Parathyroid adenoma (tissue), 2 donors: ENCODE results near the gene AZGP1.
"Not testable (repeated sequence)": the region's sequence is repeated elsewhere in the genome, so short reads cannot be mapped to it uniquely, and the experiment has no call there.

Source experiments
- H2AFZ ChIP-seq: fragments of 300-600 bp; sonication (generic); one replicate; pipeline ENCODE4 v1.7.0; 2017; ENCODE audit warnings: antibody characterized with exemption, mild to moderate bottlenecking
- H3K27ac ChIP-seq: fragments of 300-600 bp; sonication (generic); one replicate; pipeline ENCODE4 v1.7.0; 2017
- H3K27me3 ChIP-seq: fragments of 300-600 bp; sonication (generic); one replicate; pipeline ENCODE4 v1.7.0; 2017; ENCODE audit warnings: low read length; ENCODE audit not compliant: control insufficient read depth, insufficient read depth
- H3K36me3 ChIP-seq: fragments of 300-600 bp; sonication (generic); one replicate; pipeline ENCODE4 v1.7.0; 2017; ENCODE audit warnings: low read length; ENCODE audit not compliant: control insufficient read depth, insufficient read depth
- H3K4me1 ChIP-seq: fragments of 300-600 bp; sonication (generic); one replicate; pipeline ENCODE4 v1.7.0; 2017; ENCODE audit warnings: control low read depth
- H3K4me2 ChIP-seq: fragments of 300-600 bp; sonication (generic); one replicate; pipeline ENCODE4 v1.7.0; 2017; ENCODE audit warnings: low read length
- H3K4me3 ChIP-seq: fragments of 300-600 bp; sonication (generic); one replicate; pipeline ENCODE4 v1.7.0; 2017; ENCODE audit warnings: low read depth, low read length
- H3K79me2 ChIP-seq: fragments of 300-600 bp; sonication (generic); one replicate; pipeline ENCODE4 v1.7.0; 2017; ENCODE audit warnings: control low read depth
- H3K9ac ChIP-seq: fragments of 300-600 bp; sonication (generic); one replicate; pipeline ENCODE4 v1.7.0; 2017; ENCODE audit warnings: mild to moderate bottlenecking
- H3K9me3 ChIP-seq: fragments of 300-600 bp; sonication (generic); one replicate; pipeline ENCODE4 v1.7.0; 2017; ENCODE audit warnings: low read length; ENCODE audit not compliant: control insufficient read depth
- TF ChIP-seq, protein P1 (sequence below): fragments of 300-600 bp; sonication (generic); IDR thresholded peaks from one replicate; pipeline ENCODE4 v1.7.0; 2017; ENCODE audit warnings: antibody characterized with exemption, mild to moderate bottlenecking
- donor health status: primary hyperparathyroidism.

Gene AZGP1

DNA sequence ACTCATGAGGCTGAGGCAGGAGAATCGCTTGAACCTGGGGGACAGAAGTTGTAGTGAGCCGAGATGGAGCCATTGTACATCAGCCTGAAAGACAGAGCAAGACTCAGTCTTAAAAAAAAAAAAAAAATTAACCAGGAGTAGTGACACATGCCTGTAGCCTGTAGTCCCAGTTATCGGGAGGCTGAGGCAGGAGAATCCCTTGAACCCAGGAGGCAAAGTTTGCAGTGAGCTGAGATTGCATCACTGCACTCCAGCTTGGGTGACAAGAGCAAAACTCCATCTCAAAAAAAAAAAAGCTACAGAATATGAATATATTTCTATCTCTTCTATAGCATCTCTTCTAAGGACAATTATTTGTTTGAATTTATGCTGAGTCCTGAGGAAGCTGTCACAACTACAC, 6.5 kb downstream of the AZGP1 start:
- Histone ChIP-seq H2AFZ (no peak overlapping the region), H3K9ac (no peak overlapping the region), H3K36me3 (no peaks in the 10 kb centered on the region), H3K4me1 (no peaks in the 10 kb centered on the region), H3K4me2 (no peak overlapping the region), H3K79me2 (no peaks in the 10 kb centered on the region), H3K27me3 (no peaks in the 10 kb centered on the region), H3K27ac (no peak overlapping the region), H3K4me3 (no peak overlapping the region), H3K9me3 (no peaks in the 10 kb centered on the region)
- TF ChIP-seq, protein P1, sequence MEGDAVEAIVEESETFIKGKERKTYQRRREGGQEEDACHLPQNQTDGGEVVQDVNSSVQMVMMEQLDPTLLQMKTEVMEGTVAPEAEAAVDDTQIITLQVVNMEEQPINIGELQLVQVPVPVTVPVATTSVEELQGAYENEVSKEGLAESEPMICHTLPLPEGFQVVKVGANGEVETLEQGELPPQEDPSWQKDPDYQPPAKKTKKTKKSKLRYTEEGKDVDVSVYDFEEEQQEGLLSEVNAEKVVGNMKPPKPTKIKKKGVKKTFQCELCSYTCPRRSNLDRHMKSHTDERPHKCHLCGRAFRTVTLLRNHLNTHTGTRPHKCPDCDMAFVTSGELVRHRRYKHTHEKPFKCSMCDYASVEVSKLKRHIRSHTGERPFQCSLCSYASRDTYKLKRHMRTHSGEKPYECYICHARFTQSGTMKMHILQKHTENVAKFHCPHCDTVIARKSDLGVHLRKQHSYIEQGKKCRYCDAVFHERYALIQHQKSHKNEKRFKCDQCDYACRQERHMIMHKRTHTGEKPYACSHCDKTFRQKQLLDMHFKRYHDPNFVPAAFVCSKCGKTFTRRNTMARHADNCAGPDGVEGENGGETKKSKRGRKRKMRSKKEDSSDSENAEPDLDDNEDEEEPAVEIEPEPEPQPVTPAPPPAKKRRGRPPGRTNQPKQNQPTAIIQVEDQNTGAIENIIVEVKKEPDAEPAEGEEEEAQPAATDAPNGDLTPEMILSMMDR, result no peak

DNA sequence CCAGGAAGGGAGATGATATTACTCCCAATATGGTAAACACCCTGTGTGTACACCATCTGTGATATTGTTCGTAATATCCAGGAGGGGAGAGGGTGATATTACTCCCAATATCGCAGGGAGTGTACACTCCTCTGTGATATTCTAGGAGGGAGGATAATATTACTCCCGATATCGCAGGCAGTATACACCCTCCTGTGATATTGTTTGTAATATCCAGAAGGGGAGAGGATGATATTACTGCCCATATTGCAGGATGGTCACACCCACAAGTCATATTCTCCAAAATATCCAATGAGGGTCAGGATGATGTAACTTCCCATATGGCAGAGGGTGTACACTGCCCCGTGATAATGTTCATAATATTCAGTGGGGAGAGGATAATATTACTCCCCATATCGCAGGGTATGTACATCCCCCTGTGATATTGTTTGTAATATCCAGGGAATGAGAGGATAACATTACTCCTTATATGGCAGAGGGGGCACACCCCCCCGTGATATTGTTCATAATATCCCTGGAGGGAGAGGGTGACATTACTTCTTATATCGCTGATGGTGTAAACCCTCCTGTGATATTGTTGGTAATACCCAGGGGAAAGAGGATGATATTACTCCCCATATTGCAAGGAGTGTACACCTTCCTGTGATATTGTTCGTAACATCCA, 17.1 kb downstream of the AZGP1 start:
- H3K36me3 ChIP-seq, result no peaks in the 10 kb centered on the region
- no peak overlapping the region for H2AFZ ChIP-seq
- no peak overlapping the region for H3K4me2 ChIP-seq
- TF ChIP-seq, protein P1, result no peak
- no peak overlapping the region for H3K27ac ChIP-seq
- no peaks in the 10 kb centered on the region for H3K4me1 ChIP-seq
- H3K4me3 ChIP-seq, result no peak overlapping the region
- no peaks in the 10 kb centered on the region for H3K27me3 ChIP-seq
- no peaks in the 10 kb centered on the region for H3K9me3 ChIP-seq
- no peaks in the 10 kb centered on the region for H3K79me2 ChIP-seq
- H3K9ac ChIP-seq, result no peak overlapping the region

DNA sequence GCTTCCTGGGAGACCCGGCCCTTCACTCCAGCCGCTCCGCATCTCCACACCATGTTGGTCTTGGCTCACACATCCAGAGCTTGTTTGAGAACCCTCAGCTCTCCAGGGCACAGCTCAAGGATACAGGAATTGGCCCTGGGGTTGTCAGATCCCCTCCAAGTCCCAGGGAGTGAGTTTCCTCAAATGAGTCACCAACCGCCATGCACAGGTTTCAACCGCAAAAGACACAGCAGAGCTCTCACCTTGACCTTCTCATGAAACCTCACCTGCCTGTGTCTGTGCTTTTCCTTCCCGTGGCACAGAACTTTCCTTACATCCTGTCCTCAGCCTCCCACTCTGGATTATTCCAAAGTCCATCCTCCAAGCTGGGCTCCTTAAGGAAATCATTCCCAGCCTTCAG, 20.6 kb downstream of the AZGP1 start:
- H2AFZ ChIP-seq, result no peak overlapping the region
- H3K27ac ChIP-seq, result no peak overlapping the region
- TF ChIP-seq, protein P1, result no peak
- H3K9ac ChIP-seq, result no peak overlapping the region
- no peak overlapping the region for H3K4me3 ChIP-seq
- no peak overlapping the region for H3K4me2 ChIP-seq
- H3K36me3 ChIP-seq, result no peaks in the 10 kb centered on the region
- no peaks in the 10 kb centered on the region for H3K79me2 ChIP-seq
- H3K27me3 ChIP-seq, result no peaks in the 10 kb centered on the region
- no peaks in the 10 kb centered on the region for H3K9me3 ChIP-seq
- no peaks in the 10 kb centered on the region for H3K4me1 ChIP-seq

DNA sequence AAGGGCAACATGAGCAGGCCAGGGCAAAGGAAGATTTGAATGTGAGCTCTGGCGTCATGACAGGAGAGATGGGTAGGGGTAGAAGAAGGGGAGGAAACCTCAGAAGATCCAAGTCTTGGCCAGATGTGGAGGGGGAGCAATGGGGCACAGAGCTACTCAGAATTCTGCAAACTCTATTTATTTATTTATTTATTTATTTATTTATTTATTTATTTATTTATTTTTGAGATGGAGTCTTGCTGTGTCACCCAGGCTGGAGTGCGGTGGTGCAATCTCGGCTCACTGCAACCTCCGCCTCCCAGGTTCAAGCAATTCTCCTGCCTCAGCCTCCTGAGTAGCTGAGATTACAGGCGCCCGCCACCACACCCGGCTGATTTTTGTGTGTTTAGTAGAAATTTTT, 21.2 kb downstream of the AZGP1 start:
- H3K27ac ChIP-seq, H3K9me3 ChIP-seq, H2AFZ ChIP-seq, H3K9ac ChIP-seq, H3K4me3 ChIP-seq, H3K4me1 ChIP-seq, H3K36me3 ChIP-seq, H3K79me2 ChIP-seq, H3K27me3 ChIP-seq, H3K4me2 ChIP-seq: not testable (repeated sequence)

DNA sequence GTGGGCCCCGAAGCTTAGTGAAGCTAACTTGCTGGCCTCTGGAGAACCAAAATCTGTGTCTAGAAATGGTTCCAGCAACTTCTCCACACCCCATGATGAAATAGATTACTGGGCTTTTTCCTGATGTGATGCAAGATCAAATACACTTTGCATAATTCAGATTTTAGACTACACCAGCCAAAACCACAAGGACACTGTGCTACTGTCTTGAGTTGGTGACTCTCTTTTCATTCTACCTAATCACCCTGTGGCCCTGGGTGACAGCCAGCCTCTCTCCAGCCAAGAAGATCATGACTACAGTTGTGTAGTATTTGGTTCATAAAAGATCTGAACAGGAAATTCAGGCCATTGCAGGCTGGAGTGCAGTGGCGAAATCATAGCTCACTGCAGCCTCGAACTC, 22.2 kb downstream of the AZGP1 start:
- H3K79me2 ChIP-seq, result no peaks in the 10 kb centered on the region
- no peaks in the 10 kb centered on the region for H3K36me3 ChIP-seq
- H3K9me3 ChIP-seq, result no peaks in the 10 kb centered on the region
- no peak overlapping the region for H3K4me3 ChIP-seq
- no peak overlapping the region for H3K4me2 ChIP-seq
- TF ChIP-seq, protein P1, result no peak
- H3K27ac ChIP-seq, result no peak overlapping the region
- H3K27me3 ChIP-seq, result no peaks in the 10 kb centered on the region
- no peak overlapping the region for H2AFZ ChIP-seq
- no peak overlapping the region for H3K9ac ChIP-seq
- no peaks in the 10 kb centered on the region for H3K4me1 ChIP-seq

DNA sequence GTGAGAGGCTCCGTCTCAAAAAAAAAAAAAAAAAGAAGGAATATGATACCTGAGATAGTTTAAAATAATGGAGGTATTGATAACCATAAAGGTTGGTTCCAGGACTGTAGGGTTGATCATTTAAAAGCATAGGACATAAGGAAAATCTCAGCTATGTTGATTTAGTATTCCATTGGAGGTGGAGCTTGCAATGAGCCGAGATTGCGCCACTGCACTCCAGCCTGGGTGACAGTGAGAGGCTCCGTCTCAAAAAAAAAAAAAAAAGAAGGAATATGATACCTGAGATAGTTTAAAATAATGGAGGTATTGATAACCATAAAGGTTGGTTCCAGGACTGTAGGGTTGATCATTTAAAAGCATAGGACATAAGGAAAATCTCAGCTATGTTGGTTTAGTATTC, 23.2 kb downstream of the AZGP1 start:
- not testable (repeated sequence) for H3K4me1 ChIP-seq, H3K4me2 ChIP-seq, H3K36me3 ChIP-seq, H3K9ac ChIP-seq, H3K27me3 ChIP-seq, H3K9me3 ChIP-seq, H3K27ac ChIP-seq, H3K79me2 ChIP-seq, H2AFZ ChIP-seq, H3K4me3 ChIP-seq

DNA sequence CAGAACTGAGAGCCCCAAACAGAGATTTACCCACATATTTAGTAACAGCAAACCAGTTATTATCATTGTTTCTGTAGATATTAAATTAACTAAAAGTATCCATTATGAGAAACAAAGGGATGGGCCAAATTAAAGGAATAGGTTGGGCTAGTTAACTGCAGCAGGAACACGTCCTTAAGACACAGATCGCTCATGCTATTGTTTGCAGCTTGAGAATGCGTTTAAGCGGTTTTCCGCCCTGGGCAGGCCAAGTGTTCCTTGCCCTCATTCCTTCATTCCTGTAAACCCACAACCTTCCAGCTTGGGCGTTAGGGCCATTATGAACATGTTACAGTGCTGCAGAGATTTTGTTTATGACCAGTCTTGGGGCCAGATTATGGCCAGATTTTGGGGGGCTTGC, 25.0 kb downstream of the AZGP1 start:
- not testable (repeated sequence) for H3K4me1 ChIP-seq, H3K9me3 ChIP-seq, H3K4me2 ChIP-seq, H3K79me2 ChIP-seq, H3K27ac ChIP-seq, H3K27me3 ChIP-seq, H2AFZ ChIP-seq, H3K4me3 ChIP-seq, H3K36me3 ChIP-seq, H3K9ac ChIP-seq
